Erythroblast (primary cell): ENCODE data around the gene H6PD.

Experiments used
- GATA1 ChIP-seq: IDR thresholded peaks from 2 replicates; pipeline ENCODE4 v1.6.1; 2011; ENCODE audit warnings: low read depth, mild to moderate bottlenecking, control low read depth, low read length, moderate library complexity
- POLR2A ChIP-seq: IDR thresholded peaks from 2 replicates; pipeline ENCODE4 v1.6.1; 2011; ENCODE audit warnings: mild to moderate bottlenecking, low read length

GRCh38 chr1:9247894-9248293, 13.3 kb downstream of the H6PD start:
- TF ChIP-seq POLR2A (no peak), GATA1 (no peak)
